Thyroid gland (tissue), 4 donors: ENCODE results near the gene C1QTNF3. TPM values are rescaled to one million over a fixed set of nuclear protein-coding genes. Genes with fewer than 3 reads are reported as not detected.
"Not testable (repeated sequence)": the region's sequence is repeated elsewhere in the genome, so short reads cannot be mapped to it uniquely, and the experiment has no call there.

ENCODE experiments used
- DNase-seq, 2 donors: peaks; one replicate each; pipeline ENCODE4 v3.0.0-alpha.2; 2019
- H3K27ac ChIP-seq, 3 donors: fragments of 200-600 bp; sonication (generic); 1 replicate in 2 of 3; 2 replicates in 1 of 3; pipeline ENCODE4 v1.5.1; 2016 to 2019; ENCODE audit warnings: mild to moderate bottlenecking in 1 of 3, moderate library complexity in 1 of 3
- H3K27me3 ChIP-seq: fragments of 200-600 bp; sonication (generic); one replicate; pipeline ENCODE4 v1.5.1; 2019
- H3K36me3 ChIP-seq, 2 donors: fragments of 200-600 bp; sonication (generic); one replicate each; pipeline ENCODE4 v1.5.1; 2016 to 2019
- H3K4me1 ChIP-seq, 2 donors: fragments of 200-600 bp; sonication (generic); one replicate each; pipeline ENCODE4 v1.5.1; 2017 to 2019
- H3K4me3 ChIP-seq, 3 donors: fragments of 200-600 bp; sonication (generic); replicated peaks in 1 of 3; 1 replicate in 2 of 3; 2 replicates in 1 of 3; pipeline ENCODE4 v1.5.1; 2016; ENCODE audit warnings: mild to moderate bottlenecking in 1 of 3
- H3K9me3 ChIP-seq: fragments of 200-600 bp; sonication (generic); one replicate; pipeline ENCODE4 v1.5.1; 2017
- POLR2A ChIP-seq, 2 donors: fragments of 450-650 bp; IDR thresholded peaks; one replicate each; pipeline ENCODE4 v1.6.1; 2017; ENCODE audit warnings: antibody characterized with exemption in 2 of 2, mild to moderate bottlenecking in 2 of 2, moderate library complexity in 1 of 2
- WGBS, 2 donors: methylation state at CpG; one replicate each; pipeline ENCODE4 v1.1.5; 2017; 5-methylcytosine and 5-hydroxymethylcytosine counted together
- intact Hi-C: fragments of 100-400 bp; cut with DNase I; formaldehyde crosslinking; loops from one replicate; pipeline ENCODE4 v1.15.1; 2023
- total RNA-seq, 4 donors: library from RNA; depleted of rRNA; stranded (reverse); fragments of >200 nt; gene quantifications; one replicate each; pipeline ENCODE4 v1.2.3, GENCODE V29; 2016
- TF ChIP-seq, protein P1 (sequence below), 6 experiments: fragments of 200-600 bp in 3 of 6; fragments of 450-650 bp in 3 of 6; sonication (generic) in 3 of 6; IDR thresholded peaks; one replicate each; pipeline ENCODE4 v1.5.1; 2016 to 2019; ENCODE audit warnings: antibody characterized with exemption in 6 of 6, mild to moderate bottlenecking in 2 of 6, inconsistent platforms in 1 of 6, moderate library complexity in 1 of 6

C1QTNF3 gene
- total RNA-seq, 4 donors from 2014 or later: 6.2 to 12.3 (median 8.8) TPM

DNA sequence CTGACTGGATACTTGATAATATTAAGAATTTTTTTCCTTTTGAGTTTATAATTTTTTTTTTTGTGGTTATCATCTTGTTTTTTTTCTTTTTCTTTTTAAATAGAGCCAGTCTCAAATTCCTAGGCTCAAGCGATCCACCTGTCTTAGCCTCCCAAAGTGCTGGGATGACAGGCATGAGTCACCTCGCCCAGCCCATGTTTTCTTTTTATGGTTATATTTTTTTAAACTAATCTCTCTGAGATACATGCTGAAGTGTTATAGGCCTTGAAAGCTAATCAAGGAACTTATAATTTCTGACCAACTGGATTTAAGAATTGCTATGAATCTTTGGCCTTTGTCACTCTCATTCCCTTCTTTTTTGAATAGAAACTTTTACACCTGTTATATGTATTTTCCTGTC, 28.4 kb downstream of the C1QTNF3 start:
- Histone ChIP-seq H3K9me3 (no peaks in the 10 kb centered on the region), H3K27ac (no peak overlapping the region), H3K27me3 (no peaks in the 10 kb centered on the region), H3K36me3 (no peaks in the 10 kb centered on the region), H3K4me3 (no peak overlapping the region), H3K4me1 (peaks cover 0 to 3% of the 10 kb centered on the region in 2 donors)
- TF ChIP-seq, protein P1, sequence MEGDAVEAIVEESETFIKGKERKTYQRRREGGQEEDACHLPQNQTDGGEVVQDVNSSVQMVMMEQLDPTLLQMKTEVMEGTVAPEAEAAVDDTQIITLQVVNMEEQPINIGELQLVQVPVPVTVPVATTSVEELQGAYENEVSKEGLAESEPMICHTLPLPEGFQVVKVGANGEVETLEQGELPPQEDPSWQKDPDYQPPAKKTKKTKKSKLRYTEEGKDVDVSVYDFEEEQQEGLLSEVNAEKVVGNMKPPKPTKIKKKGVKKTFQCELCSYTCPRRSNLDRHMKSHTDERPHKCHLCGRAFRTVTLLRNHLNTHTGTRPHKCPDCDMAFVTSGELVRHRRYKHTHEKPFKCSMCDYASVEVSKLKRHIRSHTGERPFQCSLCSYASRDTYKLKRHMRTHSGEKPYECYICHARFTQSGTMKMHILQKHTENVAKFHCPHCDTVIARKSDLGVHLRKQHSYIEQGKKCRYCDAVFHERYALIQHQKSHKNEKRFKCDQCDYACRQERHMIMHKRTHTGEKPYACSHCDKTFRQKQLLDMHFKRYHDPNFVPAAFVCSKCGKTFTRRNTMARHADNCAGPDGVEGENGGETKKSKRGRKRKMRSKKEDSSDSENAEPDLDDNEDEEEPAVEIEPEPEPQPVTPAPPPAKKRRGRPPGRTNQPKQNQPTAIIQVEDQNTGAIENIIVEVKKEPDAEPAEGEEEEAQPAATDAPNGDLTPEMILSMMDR (IDR thresholded peaks at IDR 0.05): no peak
- no peak for TF ChIP-seq POLR2A (IDR thresholded peaks at IDR 0.05)
- no peak for DNase-seq
- WGBS, 2 donors: 97% methylated on average over 2 of the region's 2 CpGs
- intact Hi-C loops: no loop called here

DNA sequence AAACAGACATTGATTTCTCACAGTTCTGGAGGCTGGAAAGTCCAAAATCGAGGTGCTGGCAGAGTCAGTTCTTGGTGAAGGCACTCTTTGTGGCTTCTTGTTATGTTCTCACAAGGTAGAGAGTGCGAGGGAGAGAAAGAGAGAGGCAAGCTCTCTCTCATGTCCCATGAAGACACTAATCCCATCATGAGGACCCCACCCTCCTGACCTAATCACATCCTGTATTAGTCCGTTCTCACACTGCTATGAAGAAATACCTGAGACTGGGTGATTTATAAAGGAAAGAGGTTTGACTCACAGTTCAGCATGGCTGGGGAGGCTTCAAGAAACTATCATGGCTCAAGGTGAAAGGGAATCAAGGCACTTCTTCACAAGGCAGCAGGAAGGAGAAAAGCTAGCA, 29.5 kb downstream of the C1QTNF3 start:
- 89 to 96% methylated on average over 3 of the region's 3 CpGs for WGBS, 2 donors
- H3K9me3 ChIP-seq: no peaks in the 10 kb centered on the region
- no peak for TF ChIP-seq POLR2A (IDR thresholded peaks at IDR 0.05)
- TF ChIP-seq, protein P1 (IDR thresholded peaks at IDR 0.05): no peak
- no peaks in the 10 kb centered on the region for H3K36me3 ChIP-seq
- no peak overlapping the region for H3K27ac ChIP-seq
- H3K4me1 ChIP-seq: peaks cover 3 to 9% of the 10 kb centered on the region in 2 donors
- intact Hi-C loops: no loop called here
- no peak overlapping the region for H3K4me3 ChIP-seq
- DNase-seq: no peak
- H3K27me3 ChIP-seq: no peaks in the 10 kb centered on the region

DNA sequence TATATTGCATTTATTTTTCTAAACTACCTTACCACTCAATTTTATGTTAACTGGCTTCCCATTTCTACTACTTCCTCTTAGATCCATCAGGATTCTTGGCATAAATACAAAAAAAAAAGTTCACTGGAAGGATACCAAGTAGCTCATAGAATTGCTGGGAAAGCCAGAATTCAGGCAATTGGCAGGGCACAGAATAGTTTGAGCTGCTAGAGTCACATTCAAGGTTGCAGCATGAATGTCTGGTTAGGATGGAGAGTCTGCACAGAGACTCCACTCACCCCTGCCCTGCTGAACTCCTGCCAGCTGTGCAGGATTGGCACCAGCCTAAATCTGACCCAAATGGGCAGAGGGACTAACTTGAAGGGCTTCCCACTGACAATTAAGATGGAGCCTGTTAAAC, 30.2 kb downstream of the C1QTNF3 start:
- no peaks in the 10 kb centered on the region for H3K36me3 ChIP-seq
- DNase-seq: no peak
- no peak overlapping the region for H3K27ac ChIP-seq
- intact Hi-C loops: no loop called here
- H3K9me3 ChIP-seq: no peaks in the 10 kb centered on the region
- no peak overlapping the region for H3K4me3 ChIP-seq
- H3K27me3 ChIP-seq: no peaks in the 10 kb centered on the region
- H3K4me1 ChIP-seq: peaks cover 4 to 9% of the 10 kb centered on the region in 2 donors
- TF ChIP-seq POLR2A (IDR thresholded peaks at IDR 0.05): no peak
- TF ChIP-seq, protein P1 (IDR thresholded peaks at IDR 0.05): no peak

DNA sequence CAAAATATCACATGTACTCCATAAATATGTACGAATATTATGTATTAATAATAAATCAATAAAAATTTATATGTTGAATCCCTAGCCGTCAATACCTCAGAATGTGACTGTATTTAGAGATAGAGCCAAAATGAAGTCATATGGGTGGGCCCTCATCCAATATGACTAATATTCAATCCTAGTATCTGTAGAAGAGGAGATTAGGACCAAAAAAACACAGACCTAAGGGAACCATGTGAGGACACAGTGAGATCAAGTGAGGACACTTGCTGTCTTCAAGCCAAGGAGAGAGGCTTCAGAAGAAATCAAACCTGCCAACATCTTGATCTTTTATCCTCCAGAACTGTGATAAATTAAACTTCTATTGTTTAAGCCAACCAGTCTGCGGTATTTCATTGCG, 31.5 kb downstream of the C1QTNF3 start:
- DNase-seq: no peak
- no peaks in the 10 kb centered on the region for H3K36me3 ChIP-seq
- no peak for TF ChIP-seq POLR2A (IDR thresholded peaks at IDR 0.05)
- TF ChIP-seq, protein P1 (IDR thresholded peaks at IDR 0.05): no peak
- H3K27me3 ChIP-seq: no peaks in the 10 kb centered on the region
- WGBS, 2 donors: 84% methylated on average over 4 of the region's 4 CpGs
- H3K4me1 ChIP-seq: peaks cover 4 to 16% of the 10 kb centered on the region in 2 donors
- H3K9me3 ChIP-seq: no peaks in the 10 kb centered on the region
- H3K27ac ChIP-seq: no peak overlapping the region
- H3K4me3 ChIP-seq: no peak overlapping the region
- intact Hi-C loops: no loop called here

DNA sequence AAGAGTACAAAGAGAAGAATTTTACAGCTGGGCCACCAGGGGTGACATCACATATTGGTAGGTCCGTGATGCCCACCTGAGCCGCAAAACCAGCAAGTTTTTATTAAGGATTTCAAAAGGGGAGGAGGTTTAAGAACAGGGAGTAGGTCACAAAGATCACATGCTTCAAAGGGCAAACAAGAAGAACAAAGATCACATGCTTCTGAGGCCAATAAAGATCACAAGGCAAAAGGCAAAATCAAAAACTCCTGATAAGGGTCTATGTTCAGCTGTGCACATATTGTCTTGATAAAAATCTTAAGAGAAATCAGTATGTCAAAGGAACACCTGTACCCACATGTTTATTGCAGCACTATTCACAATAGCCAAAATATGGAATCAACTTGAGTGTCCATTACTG, 32.9 kb downstream of the C1QTNF3 start:
- peaks cover 4 to 16% of the 10 kb centered on the region in 2 donors for H3K4me1 ChIP-seq
- H3K4me3 ChIP-seq, H3K27me3 ChIP-seq, H3K36me3 ChIP-seq, intact Hi-C loops, H3K9me3 ChIP-seq, H3K27ac ChIP-seq, DNase-seq: not testable (repeated sequence)
- WGBS, 2 donors: 93 to 94% methylated on average over 2 of the region's 2 CpGs

DNA sequence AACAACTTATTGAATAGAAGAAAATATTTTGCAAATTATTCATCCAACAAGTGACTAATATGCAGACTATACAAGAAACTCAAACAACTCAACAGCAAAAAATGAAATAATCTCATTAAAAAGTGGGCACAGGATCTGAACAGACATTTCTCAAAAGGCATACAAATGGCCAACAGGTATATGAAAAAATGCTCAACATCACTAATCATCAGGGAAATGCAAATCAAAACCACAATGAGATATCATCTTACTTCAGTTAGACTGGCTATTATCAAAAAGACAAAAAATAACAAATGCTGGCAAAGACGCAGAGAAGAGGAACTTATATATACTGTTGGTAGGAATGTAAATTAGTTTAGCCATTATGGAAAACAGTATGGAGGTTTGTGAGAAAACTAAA, 33.4 kb downstream of the C1QTNF3 start:
- intact Hi-C loops: no loop called here
- no peak for DNase-seq
- no peak overlapping the region for H3K27ac ChIP-seq
- no peaks in the 10 kb centered on the region for H3K27me3 ChIP-seq
- TF ChIP-seq, protein P1 (IDR thresholded peaks at IDR 0.05): no peak
- no peak for TF ChIP-seq POLR2A (IDR thresholded peaks at IDR 0.05)
- peaks cover 4 to 16% of the 10 kb centered on the region in 2 donors for H3K4me1 ChIP-seq
- H3K4me3 ChIP-seq: no peak overlapping the region
- WGBS, 2 donors: 89 to 90% methylated on average over 1 of the region's 1 CpG
- no peaks in the 10 kb centered on the region for H3K9me3 ChIP-seq
- H3K36me3 ChIP-seq: no peaks in the 10 kb centered on the region
